Measurements from ENCODE around the gene BBOX1.

GRCh38 chr11:26994631-26995095 is 46.0 kb upstream of the BBOX1 start:
- TF ChIP-seq SUZ12 (IDR thresholded peaks at IDR 0.05) (no peak), BHLHE40 (IDR thresholded peaks at IDR 0.05; ENCODE audit: borderline replicate concordance) (no peak), PKNOX1 (IDR thresholded peaks at IDR 0.05) (no peak), TARDBP (IDR thresholded peaks at IDR 0.05) (no peak), FOXM1 (IDR thresholded peaks at IDR 0.05; ENCODE audit: borderline replicate concordance) (no peak), ZNF384 (IDR thresholded peaks at IDR 0.05) (no peak), FOXK2 (IDR thresholded peaks at IDR 0.05) (no peak), HDGF (IDR thresholded peaks at IDR 0.05; ENCODE audit: borderline replicate concordance) (no peak), SP1 (IDR thresholded peaks at IDR 0.05) (no peak), ELF4 (IDR thresholded peaks at IDR 0.05) (no peak), ARNT (IDR thresholded peaks at IDR 0.05) (no peak), FOXA1 (IDR thresholded peaks at IDR 0.05) (no peak), CTBP1 (IDR thresholded peaks at IDR 0.05; ENCODE audit: borderline replicate concordance) (no peak)

Measured in HEK293T (cell line).